Stimulated activated CD8-positive, alpha-beta memory T cell treated with anti-CD3 and anti-CD28 coated beads, Interleukin-12 subunit alpha, Interleukin-12 subunit beta, amount 100 ng/mL, for 24 hours (primary cell): ENCODE data around the gene YOD1.
"Not testable (repeated sequence)": the region's sequence is repeated elsewhere in the genome, so short reads cannot be mapped to it uniquely, and the experiment has no call there.

ENCODE experiments used
- DNase-seq: peaks from one replicate; pipeline ENCODE4 v3.0.0-alpha.2; 2020; ENCODE audit errors: extremely low read depth

YOD1 gene

DNA sequence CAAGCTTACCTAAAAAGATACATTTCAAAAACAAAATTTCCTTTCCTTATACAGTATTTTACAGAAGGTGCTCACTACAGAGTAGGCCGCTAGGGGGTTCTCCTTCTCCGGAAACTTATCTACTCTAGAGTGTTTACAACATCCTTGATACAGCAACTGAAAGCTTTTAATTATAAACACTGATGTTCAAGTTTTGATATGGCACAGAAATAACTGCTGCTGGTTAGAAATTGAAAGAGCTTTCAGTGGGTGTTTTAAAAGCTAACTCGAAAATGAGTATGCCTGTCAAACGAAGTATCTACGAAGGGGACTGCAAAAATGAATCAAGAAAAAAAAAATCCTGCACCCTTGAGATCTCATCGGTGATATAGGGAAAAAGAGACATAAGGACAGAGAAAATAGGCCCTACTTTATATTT lies 1.0 kb downstream of the YOD1 start:
- DNase-seq, result no peak

- DNase-seq, result no peak
These were observed 1.5 kb downstream of the YOD1 start for GRCh38 chr1:207049514-207049913.

GRCh38 chr1:207049054-207049453 lies 2.0 kb downstream of the YOD1 start:
- no peak for DNase-seq

DNA sequence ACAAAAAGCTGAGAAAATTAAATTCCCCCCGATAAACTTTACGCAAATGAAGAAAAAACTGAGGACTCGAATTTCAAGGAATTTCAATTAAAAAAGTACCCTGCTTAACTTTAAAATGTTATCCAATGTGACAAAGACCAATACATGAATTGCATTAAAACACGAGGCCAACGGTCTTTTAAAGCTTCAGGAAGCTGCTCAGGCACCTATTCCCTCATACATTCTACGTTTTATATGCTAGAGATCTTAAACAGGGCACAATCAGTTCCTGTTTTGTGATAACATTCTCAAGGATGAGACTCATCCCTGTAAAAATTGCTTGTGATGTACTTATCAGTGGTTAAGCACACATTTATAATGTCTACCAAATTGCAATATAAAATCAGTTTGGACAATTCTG lies 3.0 kb downstream of the YOD1 start:
- no peak for DNase-seq

- DNase-seq, result no peak
These were observed 3.5 kb downstream of the YOD1 start for GRCh38 chr1:207047505-207047904.

DNA sequence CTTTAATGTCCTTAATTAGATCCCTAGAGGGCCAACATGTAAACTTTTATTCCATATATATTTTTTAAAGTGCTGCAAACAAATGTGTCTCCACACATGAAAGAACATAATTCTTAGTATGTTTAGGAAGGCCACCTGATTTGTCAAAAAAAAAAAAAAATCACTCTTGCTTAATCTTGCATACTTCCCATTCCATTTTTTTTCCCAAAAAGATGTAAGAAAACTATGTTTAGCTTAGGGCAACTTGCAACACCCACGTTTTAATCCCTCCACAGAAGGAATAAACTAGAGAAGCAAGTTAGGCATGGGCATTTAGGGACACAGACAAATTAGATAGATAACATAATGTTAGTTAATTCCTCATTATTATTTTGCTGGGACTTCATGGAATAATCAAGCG lies 5.6 kb downstream of the YOD1 start:
- DNase-seq, result no peak

DNA sequence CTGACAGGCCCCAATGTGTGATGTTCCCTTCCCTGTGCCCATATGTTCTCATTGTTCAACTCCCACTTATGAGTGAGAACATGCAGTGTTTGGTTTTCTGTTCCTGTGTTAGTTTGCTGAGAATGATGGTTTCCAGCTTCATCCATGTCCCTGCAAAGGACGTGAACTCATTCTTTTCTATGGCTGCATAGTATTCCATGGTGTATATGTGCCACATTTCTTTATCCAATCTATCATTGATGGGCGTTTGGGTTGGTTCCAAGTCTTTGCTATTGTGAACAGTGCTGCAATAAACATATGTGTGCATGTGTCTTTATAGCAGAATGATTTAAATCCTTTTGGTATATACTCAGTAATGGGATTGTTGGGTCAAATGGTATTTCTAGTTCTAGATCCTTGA lies 9.6 kb downstream of the YOD1 start:
- not testable (repeated sequence) for DNase-seq

DNA sequence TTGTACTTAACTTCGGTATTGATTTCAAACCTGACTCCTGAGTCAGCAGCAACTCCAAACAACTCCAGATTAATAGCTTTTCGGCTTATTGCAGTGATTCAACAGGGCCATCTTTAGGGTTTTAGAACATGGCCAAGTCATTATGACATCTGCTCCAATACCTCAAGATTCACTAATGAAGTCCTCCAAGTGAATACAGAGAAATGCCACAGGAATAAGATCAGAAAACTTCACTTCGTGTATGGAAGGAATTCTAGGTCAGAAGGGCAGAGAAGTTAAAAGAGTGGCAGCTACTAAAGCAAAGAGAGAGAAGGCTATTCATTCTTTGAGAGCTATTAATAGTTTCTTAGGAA lies 10.9 kb downstream of the YOD1 start:
- no peak for DNase-seq

DNA sequence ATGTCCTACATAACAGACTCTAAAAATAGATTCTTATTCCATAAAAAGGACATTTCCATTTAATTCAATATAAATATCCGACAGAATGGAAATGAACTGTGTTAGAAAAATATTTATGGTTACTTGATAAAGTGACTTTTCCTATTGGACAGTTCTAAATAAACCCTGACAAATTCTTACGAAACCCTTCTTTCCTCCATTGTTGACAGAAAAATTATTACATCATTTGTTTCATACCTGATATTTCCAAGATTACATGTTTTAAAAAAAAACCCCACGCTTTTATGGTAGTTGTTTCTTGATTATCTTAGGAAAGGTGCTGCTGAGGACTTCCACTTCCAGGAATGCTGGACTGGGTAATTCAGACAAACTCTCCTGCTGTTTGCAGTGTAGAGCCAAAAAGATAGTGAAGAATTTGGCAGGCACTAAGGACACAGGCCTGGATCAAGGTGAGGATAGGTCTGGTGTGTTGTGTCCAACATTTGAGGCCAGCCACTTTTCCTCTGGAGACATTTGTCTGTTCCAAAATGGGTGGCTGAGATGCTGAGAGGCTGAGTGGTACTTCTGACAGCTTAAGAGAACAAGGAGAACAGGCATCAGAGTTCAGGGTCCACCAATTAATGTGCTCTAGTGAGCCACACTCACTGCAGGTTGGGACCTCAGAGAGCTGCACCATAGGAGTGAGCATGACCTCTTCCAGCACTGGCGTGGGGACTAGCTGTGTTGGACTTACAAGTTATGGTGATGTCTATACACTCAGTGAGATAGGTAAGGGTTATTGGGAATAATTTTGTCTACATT lies 11.4 kb downstream of the YOD1 start:
- DNase-seq, result no peak

- DNase-seq, result no peak
These were observed 14.1 kb downstream of the YOD1 start for GRCh38 chr1:207036865-207037264.

GRCh38 chr1:207035877-207036551 lies 15.0 kb downstream of the YOD1 start:
- DNase-seq, result no peak

DNA sequence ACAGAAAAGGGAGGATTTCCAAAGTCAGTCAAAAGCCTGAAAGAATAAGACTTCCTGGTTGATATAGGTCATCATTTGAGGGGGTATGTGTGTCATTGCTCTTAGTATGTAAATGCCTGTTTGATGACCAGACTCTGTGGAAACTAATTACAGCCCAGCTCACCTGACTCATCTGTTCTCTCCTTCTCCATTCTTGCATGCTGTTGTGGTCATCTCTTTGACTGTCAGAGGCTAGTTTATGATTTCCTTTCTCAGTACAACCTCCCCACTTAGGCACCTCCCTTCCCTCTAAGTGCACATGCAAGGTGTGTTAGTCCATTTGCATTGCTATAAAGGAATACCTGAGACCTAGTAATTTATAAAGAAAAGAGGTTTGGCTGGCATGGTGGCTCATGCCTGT lies 16.0 kb downstream of the YOD1 start:
- no peak for DNase-seq

DNA sequence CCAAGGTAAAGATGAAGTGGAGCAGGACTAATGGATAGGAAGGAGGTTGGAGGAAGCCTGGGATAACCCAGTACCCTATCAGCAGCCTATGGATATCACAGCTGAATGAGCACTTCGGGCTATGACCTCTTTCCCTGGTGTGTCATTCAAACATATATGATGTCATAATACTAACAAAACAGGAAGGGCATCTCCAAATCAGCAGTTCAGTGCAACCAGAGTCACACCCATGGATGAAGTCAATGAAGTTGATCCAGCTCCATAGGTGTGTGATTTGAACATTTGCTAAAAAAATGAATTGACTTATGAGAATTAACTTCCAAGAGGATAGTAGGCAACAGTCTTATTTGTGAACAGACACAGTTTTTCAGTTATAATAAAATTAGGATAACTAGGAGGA lies 16.8 kb downstream of the YOD1 start:
- DNase-seq, result no peak

DNA sequence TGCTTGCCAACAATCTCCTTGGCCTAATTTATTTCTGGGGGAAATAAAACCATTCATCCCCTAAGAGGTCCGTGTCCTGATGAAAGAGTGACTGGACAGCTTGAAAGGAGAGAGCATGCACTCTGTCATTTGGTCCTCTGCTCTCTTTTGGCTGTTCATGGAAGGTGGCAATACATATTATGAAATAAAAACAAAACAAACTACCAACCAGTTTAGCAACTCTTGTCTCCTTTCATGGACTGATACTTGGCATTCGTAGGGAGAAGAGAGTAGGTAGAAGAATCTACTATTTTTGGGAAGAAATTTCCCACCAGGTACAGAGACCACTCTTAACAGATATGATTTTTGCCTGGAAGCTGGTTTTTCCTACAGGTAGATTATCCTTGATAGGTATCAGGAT lies 17.7 kb downstream of the YOD1 start:
- DNase-seq, result no peak

DNA sequence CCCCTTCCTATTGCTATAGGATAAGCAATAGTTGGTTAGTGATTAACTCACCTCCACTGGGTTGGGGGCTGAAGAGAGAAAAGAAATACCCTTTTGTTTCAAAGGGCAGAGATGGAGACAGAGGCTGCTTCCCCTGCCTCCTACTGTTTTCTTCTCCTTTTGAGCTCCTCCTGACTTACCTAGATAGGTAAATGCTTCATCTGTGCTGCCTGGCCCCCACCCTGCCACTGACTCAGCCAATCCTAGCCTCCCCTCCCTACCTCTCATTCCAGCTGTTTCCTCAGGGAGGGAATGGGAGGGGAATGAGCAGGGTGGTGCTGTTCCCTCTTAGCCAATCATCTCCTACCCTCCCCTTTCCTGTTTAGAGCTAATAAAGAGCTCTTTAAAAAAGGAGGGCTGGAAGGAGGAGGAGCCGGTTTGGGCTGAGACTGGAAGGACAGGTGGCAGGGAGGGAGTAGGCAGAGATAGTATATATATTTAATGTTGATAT lies 18.4 kb downstream of the YOD1 start, which contains the start of gene C1orf116:
C1orf116 (minus strand) TSS at position 229 of the 490 bp plus-strand sequence. CDS start 5,158 bp downstream, outside the sequence.
- DNase-seq, result no peak

GRCh38 chr1:207031632-207032264 lies 19.3 kb downstream of the YOD1 start:
- DNase-seq, result no peak

- DNase-seq, result no peak
These were observed 20.0 kb downstream of the YOD1 start for GRCh38 chr1:207031016-207031415.

GRCh38 chr1:207030522-207031009 lies 20.4 kb downstream of the YOD1 start:
- no peak for DNase-seq

DNA sequence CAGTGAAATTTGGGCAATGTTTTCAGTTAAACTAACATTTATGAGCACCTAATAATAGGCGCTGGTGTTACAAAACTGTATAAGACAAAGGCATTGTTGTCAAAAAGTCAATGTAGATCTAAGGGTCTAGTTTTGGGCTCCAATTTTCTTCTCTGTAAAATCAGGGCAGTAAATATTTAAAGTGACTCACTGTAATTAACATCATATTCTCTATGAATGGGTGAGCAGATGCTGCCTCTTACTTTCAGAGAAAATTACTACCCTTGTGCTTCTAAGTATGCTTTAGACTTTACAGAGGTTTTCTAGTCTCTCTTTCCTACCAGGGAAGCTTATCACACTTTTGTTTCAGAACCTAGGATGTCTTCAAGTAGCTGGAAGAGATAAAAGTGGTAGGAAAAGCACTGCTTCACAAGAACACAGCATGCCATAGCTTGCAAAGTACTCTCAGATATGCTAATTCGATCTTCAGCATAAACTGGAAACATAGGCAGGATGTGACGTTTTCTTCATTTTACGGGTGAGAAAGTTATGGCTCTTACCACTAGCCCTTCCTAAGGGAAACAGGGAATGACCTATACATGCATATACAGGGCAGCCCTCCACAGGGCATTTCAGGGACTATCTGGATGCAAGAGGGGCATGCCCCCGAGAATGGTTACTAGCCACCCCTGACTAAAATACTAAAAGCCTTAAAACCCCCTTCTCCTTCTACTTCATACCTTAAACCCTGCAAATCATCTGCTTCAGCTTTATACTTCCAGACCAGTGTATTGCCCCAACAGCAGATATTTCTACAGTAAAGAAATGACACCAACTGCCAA lies 21.1 kb downstream of the YOD1 start:
- DNase-seq, result no peak

- no peak for DNase-seq
These were observed 21.9 kb downstream of the YOD1 start for GRCh38 chr1:207028884-207029650.

DNA sequence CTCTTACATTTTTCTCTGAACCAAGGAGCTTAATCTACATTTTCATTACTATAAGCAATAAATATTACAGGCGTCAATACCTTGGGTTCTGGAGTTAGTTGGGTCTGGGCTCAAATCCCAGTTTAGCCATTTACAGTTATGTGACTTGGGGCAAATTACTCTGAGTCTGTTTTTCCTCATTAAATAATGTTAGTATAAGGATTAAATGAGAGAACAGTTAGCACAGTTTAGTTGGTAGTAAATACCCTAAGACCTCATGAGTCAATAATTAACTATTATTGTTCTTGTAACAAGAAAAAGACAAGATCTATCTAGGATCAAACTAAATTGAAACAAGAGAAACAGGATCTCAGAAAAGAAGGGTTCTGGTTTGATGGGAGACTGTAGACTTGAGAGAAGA lies 23.1 kb downstream of the YOD1 start:
- DNase-seq, result no peak
